HEK293T (cell line): ENCODE data around the gene EP300.
A peak's percentile ranks its signal among the peaks of the same experiment; 100 is the strongest.

Experiments
- CTCF ChIA-PET: fragments of 350-600 bp; formaldehyde crosslinking; extraction: SDS; loops from one replicate; lab custom pipeline; 2021; ENCODE audit warnings: antibody characterized with exemption, inconsistent platforms; lab: Yijun Ruan, JAX
- POLR2A ChIA-PET: fragments of 350-600 bp; formaldehyde crosslinking; extraction: SDS; loops from one replicate; lab custom pipeline; 2020; ENCODE audit warnings: antibody characterized with exemption, inconsistent platforms; lab: Yijun Ruan, JAX
- DNase-seq: peaks from one replicate; pipeline ENCODE4 v3.0.0; 2012; ENCODE audit warnings: mixed read lengths; ENCODE audit errors: extremely low spot score
- ARNT ChIP-seq: fragments of 450-650 bp; IDR thresholded peaks from 2 replicates; pipeline ENCODE4 v1.6.1; 2017; ENCODE audit warnings: mild to moderate bottlenecking
- BHLHE40 ChIP-seq: fragments of 450-650 bp; IDR thresholded peaks from 2 replicates; pipeline ENCODE4 v1.6.1; 2016; ENCODE audit warnings: mild to moderate bottlenecking, moderate library complexity, borderline replicate concordance
- CTBP1 ChIP-seq: fragments of 450-650 bp; IDR thresholded peaks from 2 replicates; pipeline ENCODE4 v1.6.1; 2016; ENCODE audit warnings: borderline replicate concordance
- ELF4 ChIP-seq: fragments of 450-650 bp; IDR thresholded peaks from 2 replicates; pipeline ENCODE4 v1.6.1; 2017; ENCODE audit warnings: antibody characterized with exemption
- FOXA1 ChIP-seq: fragments of 450-650 bp; IDR thresholded peaks from 2 replicates; pipeline ENCODE4 v1.6.1; 2016; ENCODE audit warnings: mild to moderate bottlenecking
- FOXK2 ChIP-seq: fragments of 450-650 bp; IDR thresholded peaks from 2 replicates; pipeline ENCODE4 v1.6.1; 2016; ENCODE audit warnings: mild to moderate bottlenecking
- FOXM1 ChIP-seq: fragments of 450-650 bp; IDR thresholded peaks from 2 replicates; pipeline ENCODE4 v1.6.1; 2017; ENCODE audit warnings: mild to moderate bottlenecking, borderline replicate concordance
- HDGF ChIP-seq: fragments of 450-650 bp; IDR thresholded peaks from 2 replicates; pipeline ENCODE4 v1.6.1; 2017; ENCODE audit warnings: antibody characterized with exemption, borderline replicate concordance
- L3MBTL2 ChIP-seq: fragments of 450-650 bp; conservative IDR thresholded peaks from 2 replicates; pipeline ENCODE4 v1.6.1; 2016; ENCODE audit warnings: mild to moderate bottlenecking
- LEF1 ChIP-seq: fragments of 450-650 bp; IDR thresholded peaks from 2 replicates; pipeline ENCODE4 v1.6.1; 2017; ENCODE audit warnings: mild to moderate bottlenecking, borderline replicate concordance
- NFRKB ChIP-seq: fragments of 450-650 bp; IDR thresholded peaks from 2 replicates; pipeline ENCODE4 v1.6.1; 2016; ENCODE audit warnings: mild to moderate bottlenecking, moderate library complexity
- PKNOX1 ChIP-seq: fragments of 450-650 bp; IDR thresholded peaks from 2 replicates; pipeline ENCODE4 v1.6.1; 2016
- SP1 ChIP-seq: fragments of 450-650 bp; IDR thresholded peaks from 2 replicates; pipeline ENCODE4 v1.6.1; 2017
- SUZ12 ChIP-seq: fragments of 450-650 bp; IDR thresholded peaks from 2 replicates; pipeline ENCODE4 v1.6.1; 2016; ENCODE audit warnings: mild to moderate bottlenecking
- TARDBP ChIP-seq: fragments of 450-650 bp; IDR thresholded peaks from 2 replicates; pipeline ENCODE4 v1.6.1; 2016
- ZNF384 ChIP-seq: fragments of 450-650 bp; IDR thresholded peaks from 2 replicates; pipeline ENCODE4 v1.6.1; 2016

The EP300 gene

GRCh38 chr22:41184679-41185078 lies 92.3 kb downstream of the EP300 start:
- TF ChIP-seq PKNOX1: no peak
- no peak for TF ChIP-seq L3MBTL2
- no peak for TF ChIP-seq NFRKB
- no peak for TF ChIP-seq CTBP1
- TF ChIP-seq SP1: no peak
- TF ChIP-seq TARDBP: no peak
- no peak for TF ChIP-seq SUZ12
- no peak for TF ChIP-seq LEF1
- TF ChIP-seq FOXM1: no peak
- TF ChIP-seq ELF4: no peak
- TF ChIP-seq BHLHE40: no peak
- TF ChIP-seq FOXA1: no peak
- TF ChIP-seq ZNF384: no peak
- TF ChIP-seq ARNT: no peak
- no peak for DNase-seq
- CTCF ChIA-PET: interaction anchor here (0.6 kb wide), 1 partner anchor 255 kb away, joined by 4 read pairs; no protein-coding TSS in a partner anchor
- POLR2A ChIA-PET: no interaction called here

GRCh38 chr22:41191467-41191866 lies 99.1 kb downstream of the EP300 start:
- DNase-seq: no peak
- ChIA-PET CTCF (no interaction called here), POLR2A (interaction anchor here (0.5 kb wide), 1 partner anchor 11 kb away, joined by 3 read pairs; no protein-coding TSS in a partner anchor)
- TF ChIP-seq FOXK2: no peak

GRCh38 chr22:41193829-41194228 lies 101.4 kb downstream of the EP300 start:
- CTCF ChIA-PET: no interaction called here
- POLR2A ChIA-PET: no interaction called here
- no peak for DNase-seq
- no peak for TF ChIP-seq FOXA1
- TF ChIP-seq FOXM1: no peak
- TF ChIP-seq TARDBP: no peak
- TF ChIP-seq PKNOX1: no peak
- TF ChIP-seq ARNT: no peak
- no peak for TF ChIP-seq ZNF384
- no peak for TF ChIP-seq ELF4
- TF ChIP-seq L3MBTL2: no peak

GRCh38 chr22:41197038-41197972 lies 104.9 kb downstream of the EP300 start:
- ChIA-PET POLR2A (interaction anchor here (1.0 to 1.3 kb wide), 3 partner anchors 28 to 249 kb away, joined by 3 to 5 read pairs (median 5); partner anchors contain the start of gene TOB2), CTCF (interaction anchor here (0.9 kb wide), 1 partner anchor 15 kb away, joined by 3 read pairs; no protein-coding TSS in a partner anchor)
- TF ChIP-seq L3MBTL2: peak; percentile 95
- peak; percentile 22; the same call in 1 of the 2 replicates for TF ChIP-seq PKNOX1
- no peak for TF ChIP-seq SP1
- DNase-seq: peak; percentile 93

GRCh38 chr22:41198027-41198580 lies 105.7 kb downstream of the EP300 start:
- ChIA-PET CTCF (interaction anchor here (0.9 kb wide), 1 partner anchor 16 kb away, joined by 3 read pairs; no protein-coding TSS in a partner anchor), POLR2A (interaction anchor here (1.2 to 1.3 kb wide), 2 partner anchors 176 to 248 kb away, joined by 5 read pairs; partner anchors contain the start of gene TOB2)
- no peak for DNase-seq
- TF ChIP-seq NFRKB (no peak), BHLHE40 (no peak), L3MBTL2 (no peak), PKNOX1 (peak; percentile 20; the same call in 1 of the 2 replicates), ARNT (no peak), ZNF384 (peak; percentile 62), HDGF (no peak), TARDBP (no peak)

- DNase-seq: no peak
- TF ChIP-seq ZNF384 (no peak), L3MBTL2 (no peak), SP1 (no peak), LEF1 (no peak), NFRKB (no peak), ELF4 (no peak), FOXA1 (no peak), ARNT (no peak), CTBP1 (no peak), FOXM1 (no peak), SUZ12 (no peak), FOXK2 (no peak), PKNOX1 (no peak), BHLHE40 (no peak), TARDBP (no peak), HDGF (no peak)
- CTCF ChIA-PET: no interaction called here
- POLR2A ChIA-PET: no interaction called here
These were observed 108.7 kb downstream of the EP300 start for GRCh38 chr22:41201141-41201540.
